ENCODE data around the gene ST6GALNAC6. TPM values are rescaled to one million over a fixed set of nuclear protein-coding genes. Genes with fewer than 3 reads are reported as not detected.
A peak's percentile ranks its signal among the peaks of the same experiment; 100 is the strongest.
"Not testable (repeated sequence)": the region's sequence is repeated elsewhere in the genome, so short reads cannot be mapped to it uniquely, and the experiment has no call there.

ST6GALNAC6 gene
- total RNA-seq, 1 donor from 2014 or later: 80.0 TPM

DNA sequence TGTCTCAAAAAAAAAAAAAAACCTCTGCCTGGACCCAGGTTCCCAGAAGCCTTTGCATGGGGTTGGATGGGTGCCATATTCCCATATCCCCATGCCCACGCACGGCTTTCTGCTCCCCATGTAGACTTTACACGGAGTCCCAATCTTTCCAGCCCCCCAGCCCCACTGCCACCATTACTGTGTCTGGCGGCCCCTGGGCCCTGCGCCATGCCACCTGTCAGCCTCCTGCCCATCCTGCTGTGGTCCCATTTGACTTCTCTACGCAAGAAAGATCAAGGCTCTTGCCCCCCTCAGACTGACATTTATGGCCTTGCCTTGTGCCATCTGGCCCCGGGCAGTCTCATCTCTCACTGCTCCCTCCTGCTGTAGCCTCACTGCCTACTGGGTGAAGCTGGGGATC is 15.4 kb downstream of the ST6GALNAC6 start:
- Mint-ChIP-seq H3K36me3 (ENCODE audit: low read depth, unreplicated experiment) (peaks cover 17% of the 10 kb centered on the region), H3K4me1 (ENCODE audit: unreplicated experiment) (peaks cover 36% of the 10 kb centered on the region), H3K4me3 (ENCODE audit: unreplicated experiment) (peak overlapping the region; percentile 51), H3K27me3 (ENCODE audit: unreplicated experiment) (peaks cover 9% of the 10 kb centered on the region), H3K9me3 (ENCODE audit: unreplicated experiment) (no peaks in the 10 kb centered on the region), H3K27ac (ENCODE audit: unreplicated experiment) (peak overlapping the region; percentile 75)
- DNase-seq (ENCODE audit: low spot score): no peak
- TF ChIP-seq, protein P1, sequence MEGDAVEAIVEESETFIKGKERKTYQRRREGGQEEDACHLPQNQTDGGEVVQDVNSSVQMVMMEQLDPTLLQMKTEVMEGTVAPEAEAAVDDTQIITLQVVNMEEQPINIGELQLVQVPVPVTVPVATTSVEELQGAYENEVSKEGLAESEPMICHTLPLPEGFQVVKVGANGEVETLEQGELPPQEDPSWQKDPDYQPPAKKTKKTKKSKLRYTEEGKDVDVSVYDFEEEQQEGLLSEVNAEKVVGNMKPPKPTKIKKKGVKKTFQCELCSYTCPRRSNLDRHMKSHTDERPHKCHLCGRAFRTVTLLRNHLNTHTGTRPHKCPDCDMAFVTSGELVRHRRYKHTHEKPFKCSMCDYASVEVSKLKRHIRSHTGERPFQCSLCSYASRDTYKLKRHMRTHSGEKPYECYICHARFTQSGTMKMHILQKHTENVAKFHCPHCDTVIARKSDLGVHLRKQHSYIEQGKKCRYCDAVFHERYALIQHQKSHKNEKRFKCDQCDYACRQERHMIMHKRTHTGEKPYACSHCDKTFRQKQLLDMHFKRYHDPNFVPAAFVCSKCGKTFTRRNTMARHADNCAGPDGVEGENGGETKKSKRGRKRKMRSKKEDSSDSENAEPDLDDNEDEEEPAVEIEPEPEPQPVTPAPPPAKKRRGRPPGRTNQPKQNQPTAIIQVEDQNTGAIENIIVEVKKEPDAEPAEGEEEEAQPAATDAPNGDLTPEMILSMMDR (IDR thresholded peaks at IDR 0.05; ENCODE audit: unreplicated experiment): no peak

DNA sequence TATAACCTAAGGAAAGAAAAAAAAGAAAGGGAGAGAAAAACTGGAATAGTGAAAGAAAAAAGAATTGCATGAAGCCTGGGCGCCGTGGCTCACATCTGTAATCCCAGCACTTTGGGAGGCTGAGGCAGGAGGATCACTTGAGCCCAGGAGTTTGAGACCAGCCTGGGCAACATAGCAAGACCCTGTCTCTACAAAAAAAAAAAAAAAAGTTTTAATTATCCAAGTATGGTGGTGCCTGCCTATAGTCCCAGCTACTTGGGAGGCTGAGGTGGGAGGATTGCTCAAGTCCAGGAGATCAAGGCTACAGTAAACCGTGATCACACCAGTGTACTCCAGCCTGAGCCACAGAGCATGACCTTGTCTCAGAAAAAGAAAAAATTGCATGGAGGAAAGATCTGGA is 17.7 kb downstream of the ST6GALNAC6 start:
- Mint-ChIP-seq H3K27me3 (ENCODE audit: unreplicated experiment) (peaks cover 13% of the 10 kb centered on the region), H3K4me1 (ENCODE audit: unreplicated experiment) (peaks cover 49% of the 10 kb centered on the region), H3K27ac (ENCODE audit: unreplicated experiment) (peak overlapping the region; percentile 91)
- not testable (repeated sequence) for DNase-seq (ENCODE audit: low spot score); H3K9me3 Mint-ChIP-seq (ENCODE audit: unreplicated experiment); H3K4me3 Mint-ChIP-seq (ENCODE audit: unreplicated experiment); H3K36me3 Mint-ChIP-seq (ENCODE audit: low read depth, unreplicated experiment)

DNA sequence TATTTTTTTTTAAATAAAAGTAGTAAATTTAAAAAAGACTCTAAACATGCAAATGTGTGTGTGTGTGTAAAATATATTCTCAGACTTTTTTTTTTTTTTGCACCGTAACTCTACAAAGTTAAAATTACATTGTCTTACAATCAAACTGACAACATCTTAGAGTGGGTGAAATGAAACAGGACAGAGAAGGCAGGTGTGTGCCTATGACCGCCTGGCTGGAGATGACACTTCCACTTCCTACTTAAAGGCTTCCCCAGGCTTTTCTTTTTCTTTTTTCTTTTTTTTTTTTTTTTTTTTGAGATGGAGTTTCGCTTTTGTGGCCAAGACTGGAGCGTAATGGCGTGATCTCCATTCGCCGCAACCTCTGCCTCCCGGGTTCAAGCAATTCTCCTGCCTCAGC is 19.3 kb downstream of the ST6GALNAC6 start:
- H3K9me3 Mint-ChIP-seq (ENCODE audit: unreplicated experiment): no peaks in the 10 kb centered on the region
- no peak for DNase-seq (ENCODE audit: low spot score)
- no peak overlapping the region for H3K4me3 Mint-ChIP-seq (ENCODE audit: unreplicated experiment)
- TF ChIP-seq, protein P1 (IDR thresholded peaks at IDR 0.05; ENCODE audit: unreplicated experiment): no peak
- H3K36me3 Mint-ChIP-seq (ENCODE audit: low read depth, unreplicated experiment): peaks cover 3% of the 10 kb centered on the region
- H3K27me3 Mint-ChIP-seq (ENCODE audit: unreplicated experiment): peaks cover 15% of the 10 kb centered on the region
- peaks cover 43% of the 10 kb centered on the region for H3K4me1 Mint-ChIP-seq (ENCODE audit: unreplicated experiment)
- H3K27ac Mint-ChIP-seq (ENCODE audit: unreplicated experiment): no peak overlapping the region

- DNase-seq (ENCODE audit: low spot score): no peak
- Mint-ChIP-seq H3K4me3 (ENCODE audit: unreplicated experiment) (peak overlapping the region; percentile 73), H3K27me3 (ENCODE audit: unreplicated experiment) (peaks cover 11% of the 10 kb centered on the region), H3K9me3 (ENCODE audit: unreplicated experiment) (no peaks in the 10 kb centered on the region), H3K4me1 (ENCODE audit: unreplicated experiment) (peaks cover 30% of the 10 kb centered on the region), H3K36me3 (ENCODE audit: low read depth, unreplicated experiment) (peaks cover 3% of the 10 kb centered on the region), H3K27ac (ENCODE audit: unreplicated experiment) (peak overlapping the region; percentile 61)
- TF ChIP-seq, protein P1 (IDR thresholded peaks at IDR 0.05; ENCODE audit: unreplicated experiment): no peak
Observed at GRCh38 chr9:127878652-127879390, 20.6 kb downstream of the ST6GALNAC6 start.

DNA sequence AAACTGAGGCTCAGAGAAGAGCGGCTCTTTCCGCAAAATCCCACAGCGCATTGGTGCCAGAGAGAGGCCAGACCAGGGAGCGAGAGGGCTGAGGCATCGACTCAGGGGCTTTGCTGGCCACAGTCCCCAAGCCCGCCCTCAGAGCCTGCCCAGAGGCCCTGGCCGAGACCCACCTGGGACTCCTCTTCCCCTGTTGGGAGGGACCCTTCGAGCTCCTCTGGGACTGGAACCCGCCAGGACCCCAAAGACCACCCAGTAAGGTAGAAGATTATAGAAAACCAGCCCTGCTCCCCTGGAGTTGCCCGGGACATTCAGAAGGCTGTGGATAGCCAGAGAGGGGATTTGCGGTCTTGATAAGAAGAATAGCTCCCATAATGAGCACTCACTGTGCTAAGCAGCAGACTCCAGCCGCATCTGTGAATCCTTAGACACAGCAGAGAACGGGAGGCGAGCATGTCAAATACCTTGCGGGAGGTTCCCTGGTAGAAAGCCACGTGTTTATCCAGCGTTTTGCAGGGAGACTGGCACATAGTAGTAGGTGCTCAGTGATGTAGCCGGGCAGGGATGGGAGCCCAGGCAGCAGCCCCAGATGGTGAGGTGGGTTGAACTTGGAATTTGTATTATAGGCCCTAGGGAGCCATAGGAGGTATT is 21.3 kb downstream of the ST6GALNAC6 start:
- TF ChIP-seq, protein P1 (IDR thresholded peaks at IDR 0.05; ENCODE audit: unreplicated experiment): no peak
- peak overlapping the region; percentile 66 for H3K27ac Mint-ChIP-seq (ENCODE audit: unreplicated experiment)
- peak overlapping the region; percentile 56 for H3K4me3 Mint-ChIP-seq (ENCODE audit: unreplicated experiment)
- H3K4me1 Mint-ChIP-seq (ENCODE audit: unreplicated experiment): peaks cover 28% of the 10 kb centered on the region
- H3K36me3 Mint-ChIP-seq (ENCODE audit: low read depth, unreplicated experiment): peaks cover 3% of the 10 kb centered on the region
- H3K9me3 Mint-ChIP-seq (ENCODE audit: unreplicated experiment): no peaks in the 10 kb centered on the region
- H3K27me3 Mint-ChIP-seq (ENCODE audit: unreplicated experiment): peaks cover 11% of the 10 kb centered on the region
- DNase-seq (ENCODE audit: low spot score): no peak
